ENCODE measurements around the gene ST3GAL6.

- TF ChIP-seq CTCF (IDR thresholded peaks at IDR 0.05; ENCODE audit: low read length) (no peak), EZH2 (IDR thresholded peaks at IDR 0.05; ENCODE audit: borderline replicate concordance, low read length) (no peak)
Measured at GRCh38 chr3:98746882-98747281, 16.3 kb upstream of the ST3GAL6 start.
